LNCAP (cell line): ENCODE results near the gene XRCC2.

Experiments
- TF ChIP-seq, protein P1 (sequence below): fragments of 450-650 bp; IDR thresholded peaks from 2 replicates; pipeline ENCODE4 v1.5.1; 2017; ENCODE audit warnings: mild to moderate bottlenecking

The XRCC2 gene

DNA sequence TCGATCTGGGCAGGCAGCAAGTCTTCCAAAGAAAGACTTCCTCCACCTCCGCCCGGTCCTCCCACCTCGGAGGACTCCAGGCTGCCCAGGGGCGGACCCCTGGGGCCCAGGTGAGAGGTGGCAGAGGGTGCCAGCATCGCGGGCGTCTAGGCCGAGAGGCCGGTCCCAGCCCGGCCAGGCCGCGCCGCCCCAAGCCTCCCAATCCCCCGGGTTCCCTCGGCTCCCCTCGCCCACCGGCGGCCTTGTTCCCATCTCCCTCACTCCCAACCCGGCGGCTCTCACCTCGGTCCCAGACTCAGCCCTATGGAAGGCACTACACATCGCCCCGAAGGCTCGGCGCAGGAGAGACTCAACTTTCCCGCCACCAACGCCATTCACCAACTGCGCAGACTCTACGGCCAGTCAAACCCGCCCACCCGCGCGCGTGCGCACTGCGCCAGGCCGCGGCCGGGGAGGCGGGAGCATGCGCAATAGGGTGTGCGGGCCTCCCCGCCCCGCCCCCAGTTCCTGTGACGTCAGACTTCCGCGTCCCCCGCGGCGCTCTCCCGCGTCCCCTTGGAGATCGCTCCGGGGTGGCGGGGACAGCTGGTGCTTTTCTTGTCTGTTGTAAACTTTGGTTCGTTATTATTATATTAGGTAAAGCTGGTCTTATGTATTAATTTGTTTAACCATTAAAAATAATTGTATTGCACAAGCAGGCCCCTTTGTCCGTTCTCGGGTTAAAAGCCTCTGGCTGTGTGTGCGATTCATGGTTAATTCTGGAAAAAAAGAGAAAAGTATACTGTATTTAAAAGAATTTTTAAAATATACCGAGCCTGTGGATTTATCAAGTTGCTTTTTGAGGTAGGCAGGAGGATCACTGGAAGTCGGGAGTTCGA, at the start of gene XRCC2:
XRCC2 (minus strand) TSS at position 383 of the 878 bp plus-strand sequence; CDS start at position 321, 62 bp downstream.
- TF ChIP-seq, protein P1, sequence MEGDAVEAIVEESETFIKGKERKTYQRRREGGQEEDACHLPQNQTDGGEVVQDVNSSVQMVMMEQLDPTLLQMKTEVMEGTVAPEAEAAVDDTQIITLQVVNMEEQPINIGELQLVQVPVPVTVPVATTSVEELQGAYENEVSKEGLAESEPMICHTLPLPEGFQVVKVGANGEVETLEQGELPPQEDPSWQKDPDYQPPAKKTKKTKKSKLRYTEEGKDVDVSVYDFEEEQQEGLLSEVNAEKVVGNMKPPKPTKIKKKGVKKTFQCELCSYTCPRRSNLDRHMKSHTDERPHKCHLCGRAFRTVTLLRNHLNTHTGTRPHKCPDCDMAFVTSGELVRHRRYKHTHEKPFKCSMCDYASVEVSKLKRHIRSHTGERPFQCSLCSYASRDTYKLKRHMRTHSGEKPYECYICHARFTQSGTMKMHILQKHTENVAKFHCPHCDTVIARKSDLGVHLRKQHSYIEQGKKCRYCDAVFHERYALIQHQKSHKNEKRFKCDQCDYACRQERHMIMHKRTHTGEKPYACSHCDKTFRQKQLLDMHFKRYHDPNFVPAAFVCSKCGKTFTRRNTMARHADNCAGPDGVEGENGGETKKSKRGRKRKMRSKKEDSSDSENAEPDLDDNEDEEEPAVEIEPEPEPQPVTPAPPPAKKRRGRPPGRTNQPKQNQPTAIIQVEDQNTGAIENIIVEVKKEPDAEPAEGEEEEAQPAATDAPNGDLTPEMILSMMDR, result no peak

DNA sequence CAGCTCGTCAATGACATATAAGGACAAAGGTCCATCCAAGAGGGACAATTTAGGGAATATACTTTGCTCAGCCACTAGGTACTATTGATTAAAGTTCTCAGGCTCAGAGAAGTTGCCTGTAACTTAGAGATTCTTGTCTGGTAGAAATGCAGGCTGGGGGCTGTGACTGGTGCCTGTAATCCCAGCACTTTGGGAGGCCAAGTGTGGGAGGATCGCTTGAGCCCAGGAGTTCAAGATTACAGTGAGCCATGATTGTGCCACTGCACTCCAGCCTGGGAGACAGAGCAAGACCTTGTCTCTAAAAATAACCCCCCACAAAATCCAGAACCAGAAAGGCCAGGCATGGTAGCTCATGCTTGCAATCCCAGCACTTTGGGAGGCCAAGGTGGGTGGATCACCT, 47.4 kb upstream of the XRCC2 start:
- TF ChIP-seq, protein P1, result no peak

DNA sequence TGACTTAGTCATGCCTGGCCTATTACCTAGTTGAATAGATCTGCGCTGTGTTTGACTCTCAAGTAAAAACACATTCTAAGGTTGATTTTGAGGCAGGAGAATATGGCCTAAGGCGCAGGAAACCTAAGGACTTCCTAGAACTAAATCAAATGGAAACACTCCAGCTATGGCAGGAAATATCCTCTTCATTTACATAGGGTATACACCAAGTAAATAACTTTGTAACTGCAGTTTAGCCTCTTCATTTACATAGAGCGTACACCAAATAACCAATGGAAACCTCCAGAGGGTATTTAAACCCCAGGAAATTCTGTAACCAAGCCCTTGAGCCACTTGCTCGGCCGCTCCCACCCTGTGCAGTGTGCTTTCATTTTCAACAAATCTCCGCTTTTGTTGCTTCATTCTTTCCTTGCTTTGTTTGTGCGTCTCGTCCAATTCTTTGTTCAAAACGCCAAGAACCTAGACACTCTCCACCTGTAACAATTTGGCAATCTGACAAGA, 35.6 kb upstream of the XRCC2 start:
- TF ChIP-seq, protein P1, result no peak

DNA sequence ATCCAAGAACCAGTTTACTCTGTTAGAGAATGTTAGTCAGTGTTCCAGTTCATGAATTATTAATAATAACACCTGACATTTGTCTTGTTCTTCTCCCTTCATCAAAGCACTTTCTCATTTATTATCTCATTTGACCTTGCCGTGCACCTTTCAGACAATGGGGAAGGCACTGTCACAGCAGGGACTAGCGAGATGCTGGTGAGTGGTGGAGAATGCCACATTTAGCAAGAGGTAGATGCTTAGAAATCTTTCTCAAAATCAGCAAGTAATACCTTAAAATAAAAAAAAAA, 34.2 kb upstream of the XRCC2 start:
- TF ChIP-seq, protein P1, result no peak

DNA sequence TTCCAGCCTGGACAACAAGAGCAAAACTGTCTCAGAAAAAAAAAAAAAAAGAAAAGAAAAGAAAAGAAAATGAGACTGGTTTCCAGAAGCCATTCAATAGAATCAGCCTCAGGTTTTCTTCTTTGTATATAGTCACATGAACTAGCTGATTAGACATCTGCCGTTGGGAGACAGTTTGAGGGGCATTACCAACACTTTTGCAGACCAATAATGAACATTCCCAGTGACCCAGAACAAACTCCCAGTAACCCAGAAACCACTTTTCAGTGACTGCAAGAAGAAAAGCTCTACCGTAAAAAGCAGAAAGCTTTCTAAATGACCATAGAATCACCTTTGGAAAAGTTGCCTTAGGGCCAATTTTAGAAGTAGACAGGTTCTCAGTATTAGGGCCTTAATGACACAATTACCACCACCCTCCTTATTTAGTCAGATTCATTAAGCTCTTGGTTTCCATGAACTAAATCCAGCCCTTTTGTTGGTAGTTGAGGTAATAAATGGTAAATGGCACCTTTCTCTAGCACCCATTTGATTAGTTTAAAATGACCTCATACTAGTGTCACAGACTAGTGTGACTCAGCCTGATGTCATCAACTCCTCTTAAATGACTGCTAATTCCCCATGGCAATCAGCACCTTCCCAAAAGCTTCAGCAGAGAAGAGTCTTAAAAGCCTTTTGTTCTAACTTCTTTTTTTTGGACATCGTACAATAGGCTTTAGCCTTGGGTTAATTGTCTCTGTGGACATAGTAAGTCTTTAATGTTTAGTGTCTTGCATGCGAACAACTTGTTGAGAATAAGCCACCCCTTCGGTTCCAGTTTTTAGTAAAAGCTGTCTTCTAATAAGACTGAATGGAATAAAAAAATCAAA, 33.6 kb upstream of the XRCC2 start:
- TF ChIP-seq, protein P1, result no peak

DNA sequence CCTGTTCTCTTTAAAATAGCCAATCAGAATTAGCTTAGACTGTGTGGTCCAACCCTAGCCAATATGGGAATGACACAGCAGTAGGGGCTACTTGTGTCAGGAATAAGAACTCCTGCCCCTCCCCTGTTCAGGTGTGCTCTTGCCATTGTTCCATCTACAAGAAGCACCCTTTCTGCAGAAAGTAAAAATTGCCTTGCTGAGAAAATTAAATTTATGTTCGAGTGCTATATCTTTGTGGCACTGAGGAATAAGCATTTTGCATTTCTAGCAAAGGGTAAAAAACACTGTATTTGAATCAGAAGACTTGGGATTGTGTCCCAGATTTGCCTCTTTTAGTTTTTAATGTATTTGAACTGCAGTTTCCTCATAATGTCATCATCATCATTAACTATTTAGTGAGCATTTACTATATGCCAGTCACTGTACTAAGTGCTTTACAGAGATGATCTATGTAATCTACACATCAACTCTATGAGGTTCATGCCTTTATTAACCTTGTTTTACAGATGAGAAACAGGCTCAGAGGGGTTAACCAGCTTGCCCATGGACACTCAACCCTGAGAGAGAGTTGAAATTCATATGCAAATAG, 28.9 kb upstream of the XRCC2 start:
- TF ChIP-seq, protein P1, result no peak

DNA sequence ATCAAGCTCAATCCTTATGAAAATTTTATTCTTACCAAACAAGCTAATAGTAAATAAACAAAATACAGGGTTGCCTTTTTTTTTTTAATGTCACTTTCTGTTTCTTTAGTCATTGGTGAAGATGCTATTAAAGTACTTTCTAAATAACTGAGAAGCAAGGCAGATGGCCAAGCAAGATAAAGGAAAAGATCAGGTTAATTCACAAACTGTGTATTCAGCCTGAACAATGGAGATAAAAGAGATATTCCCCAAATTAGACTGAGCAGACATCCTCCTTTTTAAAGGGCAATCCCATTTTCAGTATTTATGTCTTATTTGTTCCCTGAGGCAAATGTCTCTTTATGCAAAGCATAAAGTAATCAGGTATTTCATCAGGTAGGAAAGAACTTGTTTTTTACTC, 23.1 kb upstream of the XRCC2 start:
- TF ChIP-seq, protein P1, result no peak
